HS-5 (cell line): Measurements from ENCODE around the gene PHF13.
A peak's percentile ranks its signal among the peaks of the same experiment; 100 is the strongest.

ENCODE experiments used
- DNase-seq: peaks from one replicate; pipeline ENCODE4 v3.0.0-alpha.2; 2012; ENCODE audit warnings: low read depth

PHF13 gene

DNA sequence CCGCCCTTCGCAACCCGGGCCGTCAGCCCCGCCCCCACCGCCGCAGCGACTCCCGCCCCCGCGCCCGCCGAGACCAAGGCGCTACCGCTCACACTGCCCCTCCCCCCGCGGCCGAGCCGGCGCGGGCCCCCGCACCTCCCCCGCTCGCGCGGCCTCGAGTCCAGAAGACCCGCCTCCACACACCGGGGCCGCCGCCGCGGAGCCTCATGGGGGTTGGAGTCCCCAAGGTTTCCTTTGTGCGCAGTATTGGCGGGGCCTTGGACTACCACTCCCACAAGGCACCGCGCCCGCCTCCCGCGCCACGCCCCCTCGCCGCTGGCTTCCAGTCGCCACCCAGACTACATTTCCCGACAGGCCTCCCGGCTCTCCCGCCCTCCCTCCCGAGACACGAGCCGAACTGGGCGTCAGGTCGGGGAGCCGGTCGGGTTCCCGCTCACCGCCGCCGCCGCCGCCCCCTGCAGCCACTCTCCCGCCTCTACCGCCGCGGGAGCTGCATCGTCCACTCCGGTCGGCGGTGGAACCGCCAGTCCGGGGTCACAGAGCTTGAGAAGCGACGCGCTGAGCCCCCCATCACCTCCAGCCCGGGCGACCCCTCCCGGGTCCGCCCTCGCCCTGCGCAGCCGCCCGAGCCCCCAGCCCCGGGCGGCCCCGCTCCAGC is at the start of gene PHF13:
Gene PHF13 (plus strand): TSS at position 371 of the 658 bp plus-strand sequence. CDS start 336 bp downstream, outside the sequence.
- peak; percentile 92 for DNase-seq

DNA sequence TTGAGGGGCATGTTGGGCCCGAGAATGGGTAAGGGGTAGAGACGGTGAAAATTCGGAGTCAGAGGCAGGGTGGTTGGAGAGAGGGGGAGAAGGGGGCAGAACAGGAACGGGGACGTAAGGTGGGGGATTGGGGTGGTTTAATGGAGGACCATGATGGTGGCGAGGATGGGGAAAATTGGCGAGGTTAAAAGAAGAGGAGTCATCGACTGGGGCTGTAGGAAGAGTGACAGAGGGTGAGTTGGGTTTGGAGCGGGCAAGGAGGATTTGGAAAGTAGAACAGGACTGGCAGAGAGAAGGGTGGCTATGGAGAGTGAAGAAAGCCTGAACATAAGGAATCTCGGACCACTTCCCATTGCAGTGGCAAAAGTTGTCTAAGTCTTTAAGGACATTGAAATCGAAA is 44.5 kb upstream of the PHF13 start:
- no peak for DNase-seq

DNA sequence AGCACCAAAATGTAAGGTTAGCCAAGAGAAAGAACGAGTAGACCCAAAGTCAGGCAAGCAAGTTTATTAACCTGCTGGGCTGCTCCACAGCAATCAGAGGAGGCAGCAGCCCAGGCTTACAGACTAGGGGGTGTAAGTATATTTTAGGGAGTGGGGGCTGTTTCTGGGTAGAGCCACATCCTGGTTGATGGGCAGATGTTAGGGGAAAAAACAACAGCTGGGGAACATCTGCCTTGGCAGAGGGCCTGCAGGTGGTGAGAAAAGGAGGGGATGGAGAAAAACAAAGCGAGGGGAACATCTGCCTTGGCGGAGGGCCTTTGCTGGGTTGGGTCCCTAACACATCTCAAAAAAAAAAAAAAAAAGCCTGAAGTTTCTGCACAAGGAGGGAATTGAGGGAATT is 43.4 kb upstream of the PHF13 start:
- no peak for DNase-seq

DNA sequence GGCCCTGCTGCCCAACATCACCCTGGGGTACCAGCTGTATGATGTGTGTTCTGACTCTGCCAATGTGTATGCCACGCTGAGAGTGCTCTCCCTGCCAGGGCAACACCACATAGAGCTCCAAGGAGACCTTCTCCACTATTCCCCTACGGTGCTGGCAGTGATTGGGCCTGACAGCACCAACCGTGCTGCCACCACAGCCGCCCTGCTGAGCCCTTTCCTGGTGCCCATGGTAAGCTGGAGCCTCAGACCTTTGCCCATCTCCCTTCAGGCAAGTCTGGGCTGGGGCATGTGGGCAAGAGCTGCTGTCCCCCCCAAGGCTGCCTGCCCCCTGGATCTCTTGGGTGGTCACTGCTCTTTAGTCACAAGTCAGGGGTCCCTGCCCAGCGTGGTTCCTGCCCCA is 42.5 kb upstream of the PHF13 start:
- DNase-seq: no peak

DNA sequence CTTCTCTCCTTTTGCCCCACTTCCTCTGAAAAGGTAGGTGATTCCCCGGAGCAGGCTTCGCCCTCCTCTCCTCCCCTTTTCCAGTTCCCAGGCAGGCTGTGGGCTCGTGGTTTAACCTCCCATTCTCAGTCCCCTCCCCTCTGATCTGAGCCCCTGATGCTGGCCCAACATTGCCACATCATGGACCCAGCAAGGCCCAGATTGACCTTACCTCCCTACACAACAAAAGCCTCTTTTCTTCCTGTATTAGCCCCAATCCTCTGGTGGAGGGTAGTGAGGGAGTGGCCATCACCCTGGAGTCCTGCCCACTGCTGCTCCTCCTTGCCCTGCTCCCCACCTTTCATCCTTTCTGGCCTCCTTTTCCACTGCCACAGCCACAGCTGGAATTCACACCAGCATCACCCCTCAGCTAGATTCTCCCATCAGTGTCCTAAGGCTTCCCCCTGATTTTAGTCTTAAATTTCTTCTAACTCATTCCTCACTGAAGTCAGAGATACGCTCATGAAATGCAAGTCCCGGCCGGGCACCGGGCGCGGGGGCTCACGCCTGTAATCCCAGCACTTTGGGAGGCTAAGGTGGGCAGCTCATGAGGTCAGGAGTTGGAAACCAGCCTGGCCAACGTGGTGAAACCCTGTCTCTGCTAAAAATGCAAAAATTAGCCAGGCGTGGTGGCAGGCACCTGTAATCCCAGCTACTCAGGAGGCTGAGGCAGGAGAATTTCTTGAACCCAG is 40.7 kb upstream of the PHF13 start:
- DNase-seq: no peak

DNA sequence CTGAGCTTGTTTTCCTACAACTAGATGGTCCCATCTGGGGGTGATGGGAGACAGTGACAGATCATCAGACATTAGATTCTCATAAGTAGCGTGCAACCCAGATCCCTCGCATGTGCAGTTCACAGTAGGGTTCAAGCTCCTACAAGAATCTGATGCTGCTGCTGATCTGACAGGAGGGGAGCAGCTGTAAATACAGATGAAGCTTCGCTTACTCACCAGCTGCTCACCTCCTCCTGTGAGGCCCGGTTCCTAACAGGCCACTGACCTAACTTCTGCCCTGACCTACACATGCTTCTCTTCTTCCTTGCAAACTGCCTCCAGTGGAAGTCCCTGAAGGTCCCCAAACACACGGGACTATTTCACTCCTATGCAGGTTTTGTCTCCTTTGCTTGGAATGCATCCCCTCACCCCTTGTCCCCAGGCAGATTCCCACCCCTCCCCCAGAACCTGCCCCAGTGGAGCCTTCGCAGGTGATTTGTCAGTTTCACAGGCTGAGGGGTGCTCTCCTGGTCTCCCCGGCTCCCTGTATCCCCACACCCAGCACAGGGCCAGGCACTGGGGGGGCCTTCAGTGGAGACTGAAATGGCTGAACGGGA is 39.4 kb upstream of the PHF13 start:
- DNase-seq: no peak

DNA sequence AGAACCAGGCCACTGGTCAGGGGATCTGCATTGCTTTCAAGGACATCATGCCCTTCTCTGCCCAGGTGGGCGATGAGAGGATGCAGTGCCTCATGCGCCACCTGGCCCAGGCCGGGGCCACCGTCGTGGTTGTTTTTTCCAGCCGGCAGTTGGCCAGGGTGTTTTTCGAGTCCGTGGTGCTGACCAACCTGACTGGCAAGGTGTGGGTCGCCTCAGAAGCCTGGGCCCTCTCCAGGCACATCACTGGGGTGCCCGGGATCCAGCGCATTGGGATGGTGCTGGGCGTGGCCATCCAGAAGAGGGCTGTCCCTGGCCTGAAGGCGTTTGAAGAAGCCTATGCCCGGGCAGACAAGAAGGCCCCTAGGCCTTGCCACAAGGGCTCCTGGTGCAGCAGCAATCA is 38.7 kb upstream of the PHF13 start:
- no peak for DNase-seq

DNA sequence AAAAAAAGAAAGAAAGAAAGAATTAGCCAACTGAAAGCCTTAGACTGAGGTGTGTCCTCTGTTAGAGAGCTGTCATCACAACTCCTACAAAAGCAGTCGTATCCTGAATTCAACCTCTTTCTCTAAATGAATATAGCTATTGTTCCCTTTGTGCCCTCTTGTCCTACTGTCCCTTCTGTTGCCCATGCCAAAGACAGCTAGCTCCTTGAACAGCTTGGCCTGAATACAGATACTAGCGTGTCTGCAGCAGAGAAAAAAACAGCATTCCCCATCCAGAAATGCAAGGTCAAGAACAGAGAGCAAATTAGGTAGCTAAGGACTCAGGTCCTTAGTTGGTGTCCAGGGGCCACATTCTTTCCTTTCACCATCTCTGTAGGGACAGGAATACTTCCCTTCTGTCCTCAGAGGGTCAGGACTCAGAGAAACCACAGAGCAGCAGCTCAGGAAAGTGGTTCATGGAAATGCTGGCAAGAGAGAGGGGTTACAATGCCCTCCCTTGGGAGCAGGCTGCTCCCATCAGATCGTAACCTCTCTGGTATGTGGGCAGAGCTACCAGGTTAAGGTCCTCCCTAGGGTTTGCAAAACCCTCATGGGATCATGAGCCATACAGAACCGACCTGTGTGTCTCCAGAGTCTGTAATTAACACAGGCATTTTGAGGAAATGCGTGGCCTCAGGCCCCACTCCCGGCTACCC is 35.6 kb upstream of the PHF13 start:
- no peak for DNase-seq

DNA sequence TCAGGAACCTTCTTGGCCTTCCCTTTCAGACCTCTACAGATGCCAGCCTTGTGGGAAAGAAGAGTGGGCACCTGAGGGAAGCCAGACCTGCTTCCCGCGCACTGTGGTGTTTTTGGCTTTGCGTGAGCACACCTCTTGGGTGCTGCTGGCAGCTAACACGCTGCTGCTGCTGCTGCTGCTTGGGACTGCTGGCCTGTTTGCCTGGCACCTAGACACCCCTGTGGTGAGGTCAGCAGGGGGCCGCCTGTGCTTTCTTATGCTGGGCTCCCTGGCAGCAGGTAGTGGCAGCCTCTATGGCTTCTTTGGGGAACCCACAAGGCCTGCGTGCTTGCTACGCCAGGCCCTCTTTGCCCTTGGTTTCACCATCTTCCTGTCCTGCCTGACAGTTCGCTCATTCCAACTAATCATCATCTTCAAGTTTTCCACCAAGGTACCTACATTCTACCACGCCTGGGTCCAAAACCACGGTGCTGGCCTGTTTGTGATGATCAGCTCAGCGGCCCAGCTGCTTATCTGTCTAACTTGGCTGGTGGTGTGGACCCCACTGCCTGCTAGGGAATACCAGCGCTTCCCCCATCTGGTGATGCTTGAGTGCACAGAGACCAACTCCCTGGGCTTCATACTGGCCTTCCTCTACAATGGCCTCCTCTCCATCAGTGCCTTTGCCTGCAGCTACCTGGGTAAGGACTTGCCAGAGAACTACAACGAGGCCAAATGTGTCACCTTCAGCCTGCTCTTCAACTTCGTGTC is 34.7 kb upstream of the PHF13 start:
- DNase-seq: no peak

DNA sequence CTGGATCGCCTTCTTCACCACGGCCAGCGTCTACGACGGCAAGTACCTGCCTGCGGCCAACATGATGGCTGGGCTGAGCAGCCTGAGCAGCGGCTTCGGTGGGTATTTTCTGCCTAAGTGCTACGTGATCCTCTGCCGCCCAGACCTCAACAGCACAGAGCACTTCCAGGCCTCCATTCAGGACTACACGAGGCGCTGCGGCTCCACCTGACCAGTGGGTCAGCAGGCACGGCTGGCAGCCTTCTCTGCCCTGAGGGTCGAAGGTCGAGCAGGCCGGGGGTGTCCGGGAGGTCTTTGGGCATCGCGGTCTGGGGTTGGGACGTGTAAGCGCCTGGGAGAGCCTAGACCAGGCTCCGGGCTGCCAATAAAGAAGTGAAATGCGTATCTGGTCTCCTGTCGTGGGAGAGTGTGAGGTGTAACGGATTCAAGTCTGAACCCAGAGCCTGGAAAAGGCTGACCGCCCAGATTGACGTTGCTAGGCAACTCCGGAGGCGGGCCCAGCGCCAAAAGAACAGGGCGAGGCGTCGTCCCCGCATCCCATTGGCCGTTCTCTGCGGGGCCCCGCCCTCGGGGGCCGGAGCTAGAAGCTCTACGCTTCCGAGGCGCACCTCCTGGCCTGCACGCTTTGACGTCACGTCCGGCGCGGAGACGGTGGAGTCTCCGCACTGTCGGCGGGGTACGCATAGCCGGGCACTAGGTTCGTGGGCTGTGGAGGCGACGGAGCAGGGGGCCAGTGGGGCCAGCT is 34.0 kb upstream of the PHF13 start, which contains the start of gene ZBTB48:
Gene ZBTB48 (plus strand): TSS at position 621 of the 745 bp plus-strand sequence. CDS start 616 bp downstream, outside the sequence.
- peak; percentile 87 for DNase-seq

DNA sequence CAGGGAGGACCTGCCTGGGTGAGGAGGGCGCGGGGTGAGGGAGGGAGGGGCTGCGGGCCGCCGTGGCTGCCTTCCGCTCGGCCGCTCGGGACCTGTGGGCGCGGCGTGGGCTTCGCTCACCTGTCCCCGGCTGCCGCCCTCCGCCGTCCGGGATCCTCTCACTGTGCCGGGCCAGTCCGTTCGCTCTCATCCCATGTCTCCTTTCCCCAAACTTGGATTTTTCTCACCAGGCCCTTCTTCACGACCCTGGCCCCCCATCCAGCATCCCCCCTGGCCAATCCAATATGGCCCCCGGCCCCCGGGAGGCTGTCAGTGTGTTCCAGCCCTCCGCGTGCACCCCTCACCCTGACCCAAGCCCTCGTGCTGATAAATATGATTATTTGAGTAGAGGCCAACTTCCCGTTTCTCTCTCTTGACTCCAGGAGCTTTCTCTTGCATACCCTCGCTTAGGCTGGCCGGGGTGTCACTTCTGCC is 33.4 kb upstream of the PHF13 start:
- no peak for DNase-seq

DNA sequence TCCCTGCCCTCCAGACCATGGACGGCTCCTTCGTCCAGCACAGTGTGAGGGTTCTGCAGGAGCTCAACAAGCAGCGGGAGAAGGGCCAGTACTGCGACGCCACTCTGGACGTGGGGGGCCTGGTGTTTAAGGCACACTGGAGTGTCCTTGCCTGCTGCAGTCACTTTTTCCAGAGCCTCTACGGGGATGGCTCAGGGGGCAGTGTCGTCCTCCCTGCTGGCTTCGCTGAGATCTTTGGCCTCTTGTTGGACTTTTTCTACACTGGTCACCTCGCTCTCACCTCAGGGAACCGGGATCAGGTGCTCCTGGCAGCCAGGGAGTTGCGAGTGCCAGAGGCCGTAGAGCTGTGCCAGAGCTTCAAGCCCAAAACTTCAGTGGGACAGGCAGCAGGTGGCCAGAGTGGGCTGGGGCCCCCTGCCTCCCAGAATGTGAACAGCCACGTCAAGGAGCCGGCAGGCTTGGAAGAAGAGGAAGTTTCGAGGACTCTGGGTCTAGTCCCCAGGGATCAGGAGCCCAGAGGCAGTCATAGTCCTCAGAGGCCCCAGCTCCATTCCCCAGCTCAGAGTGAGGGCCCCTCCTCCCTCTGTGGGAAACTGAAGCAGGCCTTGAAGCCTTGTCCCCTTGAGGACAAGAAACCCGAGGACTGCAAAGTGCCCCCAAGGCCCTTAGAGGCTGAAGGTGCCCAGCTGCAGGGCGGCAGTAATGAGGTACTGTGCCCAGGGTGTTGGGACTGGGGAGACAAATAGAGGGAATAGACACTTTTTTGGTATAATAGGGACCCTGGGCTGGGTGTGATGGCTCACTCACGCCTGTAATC is 32.7 kb upstream of the PHF13 start:
- DNase-seq: no peak

DNA sequence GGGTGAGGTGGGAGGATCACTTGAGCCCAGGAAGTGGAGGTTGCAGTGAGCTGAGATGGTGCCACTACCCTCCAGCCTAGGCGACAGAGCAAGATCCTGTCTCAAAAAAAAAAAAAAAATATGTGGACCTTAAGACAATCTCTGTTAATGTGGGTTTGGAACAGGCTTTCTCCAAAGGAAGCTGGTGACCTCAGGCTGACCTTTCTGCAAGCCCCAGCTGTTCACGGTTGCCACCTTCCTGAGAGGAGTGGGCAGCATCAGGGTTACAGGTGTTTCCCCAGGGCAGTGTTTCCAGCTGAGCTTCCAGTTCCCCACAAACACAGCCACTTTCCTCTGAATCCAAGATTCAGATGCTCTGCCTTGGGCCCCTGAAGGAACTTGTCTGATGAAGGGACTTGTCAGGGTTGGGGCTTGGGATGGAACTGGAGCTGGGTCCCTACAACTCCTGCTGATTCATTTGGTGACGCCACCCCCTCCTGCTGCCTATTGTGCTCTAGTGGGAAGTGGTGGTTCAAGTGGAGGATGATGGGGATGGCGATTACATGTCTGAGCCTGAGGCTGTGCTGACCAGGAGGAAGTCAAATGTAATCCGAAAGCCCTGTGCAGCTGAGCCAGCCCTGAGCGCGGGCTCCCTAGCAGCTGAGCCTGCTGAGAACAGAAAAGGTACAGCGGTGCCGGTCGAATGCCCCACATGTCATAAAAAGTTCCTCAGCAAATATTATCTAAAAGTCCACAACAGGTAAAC is 31.8 kb upstream of the PHF13 start:
- no peak for DNase-seq

DNA sequence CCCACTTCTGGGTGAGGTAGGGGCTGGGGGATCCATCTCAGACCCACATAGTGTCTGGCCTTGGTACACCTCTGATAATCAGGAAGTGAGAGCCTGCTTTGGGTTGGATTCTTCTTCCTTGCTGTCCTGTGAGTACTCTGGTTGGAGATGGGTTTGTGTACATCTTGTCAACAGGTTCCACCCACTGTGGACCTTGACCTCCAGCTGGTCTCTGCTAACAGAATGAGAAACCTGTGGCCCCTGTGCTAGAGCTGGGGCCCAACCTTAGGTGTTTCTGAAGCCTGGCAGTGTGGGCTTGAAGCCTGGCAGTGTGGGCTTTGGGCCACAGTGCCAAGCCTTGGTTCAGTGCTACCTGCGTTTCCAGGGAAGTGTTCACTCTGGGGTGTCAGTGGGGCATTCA is 31.2 kb upstream of the PHF13 start:
- no peak for DNase-seq

DNA sequence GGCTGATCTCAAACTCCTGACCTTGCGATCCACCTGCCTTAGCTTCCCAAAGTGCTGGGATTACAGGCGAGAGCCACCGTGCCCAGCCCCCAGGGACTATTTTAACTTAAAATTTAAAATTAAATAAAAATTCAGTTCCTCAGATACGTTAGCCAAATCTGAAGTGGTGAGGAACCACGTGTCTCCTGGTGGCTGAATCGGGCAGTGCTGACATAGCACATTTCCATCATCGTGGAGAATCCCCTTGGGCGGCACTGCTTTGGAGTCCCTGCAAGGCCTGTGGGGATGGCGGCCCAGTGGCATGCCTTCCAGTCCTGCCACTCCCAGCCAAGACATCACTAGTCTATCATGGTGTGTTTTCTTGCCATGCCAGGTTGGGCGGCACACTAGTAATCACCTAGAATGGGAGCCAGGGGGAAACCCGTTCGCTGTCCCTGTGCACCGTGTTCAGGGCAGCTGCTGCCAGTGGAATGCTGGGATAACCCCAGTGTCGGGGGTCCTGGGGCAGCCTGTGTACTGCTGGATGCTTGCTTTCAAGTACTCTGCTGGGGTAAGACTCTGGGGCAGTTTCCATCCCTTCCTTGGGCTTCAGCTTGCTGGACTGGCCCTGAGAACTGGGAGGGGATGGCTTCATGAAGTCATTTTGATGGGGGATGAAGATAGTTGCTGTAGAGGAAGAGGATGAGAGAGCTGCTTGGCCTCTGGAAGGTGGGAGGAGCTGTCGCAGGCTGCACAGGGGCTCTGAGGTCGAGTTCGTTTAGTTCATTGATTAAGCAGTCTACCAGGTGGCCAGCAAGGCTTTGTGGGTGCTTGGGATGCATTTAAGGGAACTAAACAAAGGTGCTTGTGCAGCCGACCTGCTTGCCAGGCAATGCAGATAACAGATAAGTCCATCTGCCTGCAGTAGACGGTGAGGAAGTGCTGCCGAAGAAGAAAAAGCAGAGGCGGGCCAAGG is 29.1 kb upstream of the PHF13 start:
- no peak for DNase-seq

DNA sequence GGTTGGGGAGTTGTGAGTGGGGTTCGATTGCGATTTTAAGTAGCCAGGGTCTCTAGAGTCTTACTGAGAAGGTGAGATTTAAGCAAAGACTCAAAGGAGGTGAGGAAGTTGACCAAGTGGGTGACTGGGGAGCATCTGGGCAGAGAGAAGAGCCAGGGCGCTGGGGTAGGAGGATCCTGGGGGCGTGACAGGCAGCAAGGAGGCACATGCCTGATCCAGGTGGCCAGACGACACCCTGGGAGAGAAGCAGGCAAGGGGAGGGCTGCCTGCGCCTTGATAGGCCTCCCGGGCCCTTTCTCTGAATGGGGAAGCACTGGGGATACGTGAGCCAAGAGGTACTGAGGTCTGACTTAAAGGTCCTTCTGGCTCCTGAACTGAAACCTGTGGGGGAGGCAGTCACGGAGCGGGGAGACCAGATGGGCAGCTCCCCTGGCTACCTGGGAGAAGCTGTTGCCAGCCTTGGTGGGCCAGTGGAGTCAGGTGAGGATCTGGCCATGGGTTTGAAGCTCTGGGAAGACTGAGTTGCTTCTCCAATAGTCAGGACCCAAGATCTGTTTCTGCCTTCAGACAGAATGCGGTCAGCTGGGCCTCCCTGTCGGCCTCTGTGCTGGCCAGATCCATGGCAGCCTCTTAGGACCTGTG is 28.3 kb upstream of the PHF13 start:
- no peak for DNase-seq

DNA sequence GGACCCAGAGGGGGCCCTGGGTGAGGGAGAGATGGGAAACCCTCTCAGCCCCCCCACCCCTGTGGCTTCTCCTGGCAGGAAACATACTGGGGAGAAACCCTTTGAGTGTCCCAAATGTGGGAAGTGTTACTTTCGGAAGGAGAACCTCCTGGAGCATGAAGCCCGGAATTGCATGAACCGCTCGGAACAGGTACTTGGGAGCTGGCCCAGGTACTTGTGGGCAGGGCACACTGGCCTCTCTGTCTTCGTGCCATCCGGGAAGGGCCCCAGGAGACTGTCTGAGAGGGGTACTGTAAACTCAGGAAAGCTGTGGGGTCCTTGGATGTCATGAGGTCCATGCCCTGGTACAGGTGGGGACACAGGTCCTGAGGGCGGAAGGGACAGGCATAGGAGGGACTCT is 27.7 kb upstream of the PHF13 start:
- no peak for DNase-seq

DNA sequence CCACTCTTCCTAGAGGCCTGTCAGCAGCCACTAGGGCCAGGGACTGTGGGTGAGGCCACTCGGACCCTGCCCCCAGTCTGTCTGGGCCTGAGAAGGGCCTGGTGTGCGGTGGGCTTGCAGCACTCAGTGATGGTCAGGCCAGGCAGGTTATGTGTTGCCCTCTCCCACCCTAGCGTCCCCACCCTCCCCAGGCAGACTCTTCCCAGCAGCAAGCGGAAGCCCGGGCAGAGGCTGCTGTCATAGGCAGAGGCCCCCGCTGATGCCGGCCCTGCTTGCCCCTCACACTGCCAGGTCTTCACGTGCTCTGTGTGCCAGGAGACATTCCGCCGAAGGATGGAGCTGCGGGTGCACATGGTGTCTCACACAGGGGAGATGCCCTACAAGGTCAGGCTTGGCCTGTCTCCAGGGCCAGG is 27.1 kb upstream of the PHF13 start:
- no peak for DNase-seq
